Gastroesophageal sphincter (tissue), 4 donors: ENCODE results near the gene MMEL1. TPM values are rescaled to one million over a fixed set of nuclear protein-coding genes. Genes with fewer than 3 reads are reported as not detected.

Source experiments
- ATAC-seq: fragments of 150-250 bp; one replicate; pipeline ENCODE4 v1.9.1; 2016; ENCODE audit warnings: mild to moderate bottlenecking, moderate library complexity
- H3K27ac ChIP-seq, 4 donors: fragments of 200-600 bp; sonication (generic) in 3 of 4; 1 replicate in 3 of 4; 2 replicates in 1 of 4; pipeline ENCODE4 v1.5.1; 2016 to 2019
- H3K27me3 ChIP-seq: fragments of 200-600 bp; sonication (generic); one replicate; pipeline ENCODE4 v1.5.1; 2019
- H3K36me3 ChIP-seq, 2 donors: fragments of 200-600 bp; sonication (generic); one replicate each; pipeline ENCODE4 v1.5.1; 2019; ENCODE audit warnings: control low read depth in 1 of 2
- H3K4me1 ChIP-seq, 3 donors: fragments of 200-600 bp; sonication (generic); 1 replicate in 2 of 3; 2 replicates in 1 of 3; pipeline ENCODE4 v1.5.1; 2016 to 2019; ENCODE audit warnings: control low read depth in 2 of 3
- H3K4me3 ChIP-seq, 2 donors: fragments of 200-600 bp; sonication (generic); one replicate each; pipeline ENCODE4 v1.5.1; 2019; ENCODE audit warnings: mild to moderate bottlenecking in 1 of 2, moderate library complexity in 1 of 2
- H3K9me3 ChIP-seq, 3 donors: fragments of 200-600 bp; sonication (generic); one replicate each; pipeline ENCODE4 v1.5.1; 2017 to 2019; ENCODE audit warnings: control low read depth in 2 of 3
- CTCF ChIP-seq, 4 experiments: fragments of 200-600 bp in 2 of 4; fragments of 450-650 bp in 2 of 4; sonication (generic) in 1 of 4; IDR thresholded peaks; one replicate each; pipeline ENCODE4 v1.5.1; 2017 to 2019; ENCODE audit warnings: antibody characterized with exemption in 4 of 4, mild to moderate bottlenecking in 2 of 4, moderate library complexity in 2 of 4
- EP300 ChIP-seq: sonication (generic); formaldehyde crosslinking; IDR thresholded peaks from one replicate; pipeline ENCODE4 v1.6.1; 2017; ENCODE audit warnings: antibody characterized with exemption, mild to moderate bottlenecking
- POLR2A ChIP-seq, 2 donors: fragments of 450-650 bp; IDR thresholded peaks; one replicate each; pipeline ENCODE4 v1.6.1; 2017; ENCODE audit warnings: antibody characterized with exemption in 2 of 2, mild to moderate bottlenecking in 2 of 2, moderate library complexity in 1 of 2
- POLR2AphosphoS5 ChIP-seq: sonication (generic); formaldehyde crosslinking; IDR thresholded peaks from one replicate; pipeline ENCODE4 v1.6.1; 2017; ENCODE audit warnings: antibody characterized with exemption
- WGBS, 2 donors: methylation state at CpG; one replicate each; pipeline ENCODE4 v1.1.5; 2018; ENCODE audit warnings: low coverage in 1 of 2; 5-methylcytosine and 5-hydroxymethylcytosine counted together
- total RNA-seq, 4 donors: library from RNA; depleted of rRNA; stranded (reverse); fragments of >200 nt; gene quantifications; one replicate each; pipeline ENCODE4 v1.1.0, GENCODE V29; 2016

The MMEL1 gene
- total RNA-seq, 4 donors from 2014 or later, result 1.4 to 3.9 (median 2.1) TPM; not detected in 1

DNA sequence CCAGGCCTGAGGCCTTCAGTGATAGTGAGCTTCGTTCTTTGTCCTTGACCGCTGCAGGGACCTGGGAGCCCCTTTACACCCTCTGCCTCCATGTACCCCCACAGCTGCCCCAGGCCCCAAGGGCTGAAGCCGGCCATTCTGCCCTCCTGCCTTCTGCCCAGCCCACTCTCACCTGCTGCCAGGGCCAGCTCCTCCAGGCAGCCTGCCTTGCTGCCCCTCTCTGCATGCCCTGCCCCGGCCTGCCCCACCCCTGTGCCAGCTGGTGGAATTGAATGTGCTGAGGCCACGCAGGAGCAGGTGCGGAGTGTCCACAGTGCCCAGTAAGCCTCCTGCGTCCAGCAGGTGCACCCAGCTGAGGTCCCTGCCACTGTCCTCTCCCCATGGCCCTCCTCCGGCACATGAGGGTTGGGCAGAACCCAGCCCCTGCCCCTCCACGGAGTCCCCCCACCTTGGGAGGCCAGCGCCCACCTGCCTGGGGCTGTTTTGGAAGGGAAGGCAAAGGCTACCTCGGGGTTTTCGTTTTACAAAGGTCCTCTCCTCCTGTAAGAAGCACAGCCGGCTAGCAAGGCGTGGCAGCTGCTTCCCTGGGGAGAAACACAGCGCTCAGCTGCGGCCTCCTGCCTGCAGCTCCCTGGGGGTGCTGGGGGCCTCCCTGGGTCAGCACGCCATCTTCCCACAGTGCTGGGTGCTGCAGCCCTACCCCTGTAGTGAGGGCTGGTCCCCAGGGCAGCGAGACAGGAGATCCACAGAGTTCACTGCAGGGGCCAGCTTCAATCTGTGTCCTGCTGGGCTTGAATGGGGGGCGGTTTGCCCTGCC, 21.0 kb downstream of the MMEL1 start:
- ATAC-seq, result no peak
- Histone ChIP-seq H3K4me3 (no peak overlapping the region), H3K27me3 (peaks cover 67% of the 10 kb centered on the region), H3K27ac (no peak overlapping the region), H3K9me3 (peaks cover 0 to 40% (median 0%) of the 10 kb centered on the region in 3 donors), H3K4me1 (peaks cover 0 to 26% (median 0%) of the 10 kb centered on the region in 3 donors), H3K36me3 (no peaks in the 10 kb centered on the region)
- TF ChIP-seq POLR2A (IDR thresholded peaks at IDR 0.05) (no peak), POLR2AphosphoS5 (no peak)
- 68 to 87% methylated on average over 3 to 7 of the region's 19 CpGs for WGBS, 2 donors

GRCh38 chr1:2611031-2611501, 21.8 kb downstream of the MMEL1 start:
- Histone ChIP-seq H3K27ac (no peak overlapping the region), H3K4me3 (peak overlapping the region in 1 of 2 donors; percentile 28), H3K36me3 (no peaks in the 10 kb centered on the region), H3K9me3 (peaks cover 0 to 32% (median 0%) of the 10 kb centered on the region in 3 donors), H3K4me1 (peaks cover 0 to 27% (median 0%) of the 10 kb centered on the region in 3 donors), H3K27me3 (peaks cover 70% of the 10 kb centered on the region)
- no CpG with 5 or more reads among the region's 24 CpGs for whole genome bisulfite sequencing, 2 donors
- no peak for TF ChIP-seq POLR2A (IDR thresholded peaks at IDR 0.05)
- TF ChIP-seq CTCF (IDR thresholded peaks at IDR 0.05), result no peak
- ATAC-seq, result peak; percentile 29

DNA sequence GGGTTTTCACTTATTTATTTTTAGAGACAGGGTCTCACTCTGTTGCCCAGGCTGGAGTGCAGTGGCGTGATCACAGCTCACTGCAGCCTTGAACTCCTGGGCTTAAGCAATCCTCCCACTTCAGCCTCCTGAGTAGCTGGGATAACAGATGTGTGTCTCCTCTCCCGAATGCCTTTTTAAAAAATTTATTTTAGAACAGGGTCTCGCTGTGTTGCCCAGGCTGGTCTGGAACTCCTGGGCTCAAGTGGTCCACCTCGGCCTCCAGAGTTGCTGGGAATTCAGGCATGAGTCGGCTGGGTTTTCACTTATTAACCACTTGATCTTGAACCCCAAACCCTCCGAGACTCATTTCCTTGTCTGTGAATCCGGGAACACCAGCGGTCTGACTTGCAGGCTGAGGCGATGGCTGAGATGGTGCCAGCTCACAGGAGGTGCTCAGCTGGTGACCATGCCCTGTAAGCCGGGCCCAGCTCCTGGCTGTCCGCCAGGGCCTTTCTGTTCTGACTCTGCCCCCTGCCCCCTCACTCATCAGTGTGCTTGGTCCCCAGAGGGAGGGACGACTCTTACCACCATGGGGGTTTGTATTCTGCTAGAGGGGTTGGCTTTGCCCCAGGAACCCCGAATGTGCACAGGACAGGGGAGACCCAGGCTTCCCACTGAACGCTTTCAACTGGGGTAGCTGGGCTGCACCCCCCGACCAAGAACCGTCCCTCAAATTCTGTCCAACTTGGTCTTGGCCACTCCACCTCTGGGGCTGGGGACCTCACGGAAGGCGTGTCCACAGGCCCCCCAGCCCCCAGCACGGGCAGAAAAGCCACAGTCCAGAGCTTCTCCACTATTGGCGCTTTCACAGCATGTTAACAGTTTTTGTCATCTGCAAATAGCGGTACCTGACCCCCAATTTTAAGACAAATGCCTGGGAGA, 22.5 kb downstream of the MMEL1 start:
- TF ChIP-seq CTCF (IDR thresholded peaks at IDR 0.05), result no peak
- no peak for TF ChIP-seq POLR2AphosphoS5
- TF ChIP-seq EP300, result no peak
- TF ChIP-seq POLR2A (IDR thresholded peaks at IDR 0.05), result no peak
- H3K9me3 ChIP-seq, result peaks cover 0 to 24% (median 0%) of the 10 kb centered on the region in 3 donors
- H3K36me3 ChIP-seq, result no peaks in the 10 kb centered on the region
- H3K4me1 ChIP-seq, result peaks cover 0 to 27% (median 0%) of the 10 kb centered on the region in 3 donors
- H3K27me3 ChIP-seq, result peaks cover 78% of the 10 kb centered on the region
- no peak for ATAC-seq
- 60 to 70% methylated on average over 3 to 7 of the region's 21 CpGs for WGBS, 2 donors
- H3K4me3 ChIP-seq, result no peak overlapping the region
- no peak overlapping the region for H3K27ac ChIP-seq

DNA sequence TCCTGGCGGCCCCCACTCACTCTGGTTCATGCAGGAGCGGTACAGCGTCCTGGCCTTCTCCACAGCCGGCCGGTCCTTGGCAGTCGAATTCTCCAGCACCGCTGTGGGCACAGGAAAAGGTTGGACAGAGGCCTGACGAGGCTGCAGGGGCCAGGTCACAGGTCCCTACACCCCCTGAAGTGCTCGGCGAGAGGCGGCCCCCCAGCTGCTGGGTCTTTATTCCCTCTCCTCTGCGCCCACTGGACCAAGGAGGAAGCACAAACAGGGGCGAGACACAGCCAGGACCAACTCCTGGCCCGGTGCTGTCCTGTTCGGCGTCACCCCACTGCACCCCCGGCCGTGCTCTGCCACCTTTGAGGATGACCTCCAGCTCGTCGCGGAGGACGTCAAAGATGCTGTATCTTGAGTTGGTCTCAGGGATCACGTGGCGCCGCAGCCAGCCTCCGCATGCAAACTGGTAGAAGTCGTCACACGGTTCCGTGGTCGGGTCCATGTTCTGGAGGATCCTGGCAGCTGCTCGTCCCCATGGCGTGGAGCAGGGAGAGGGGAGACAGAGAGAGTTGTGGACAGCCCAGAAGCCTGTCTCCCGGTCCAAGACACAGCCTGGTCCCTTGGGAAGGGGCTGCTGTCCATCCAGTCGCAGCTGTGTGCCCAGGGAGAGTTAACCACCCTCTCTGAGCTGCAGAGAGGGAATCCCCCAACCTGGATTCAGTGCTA, 23.3 kb downstream of the MMEL1 start:
- Histone ChIP-seq H3K27me3 (peaks cover 78% of the 10 kb centered on the region), H3K4me3 (no peak overlapping the region), H3K9me3 (peaks cover 0 to 16% (median 0%) of the 10 kb centered on the region in 3 donors), H3K36me3 (no peaks in the 10 kb centered on the region), H3K4me1 (peaks cover 0 to 27% (median 0%) of the 10 kb centered on the region in 3 donors), H3K27ac (no peak overlapping the region)
- no peak for ATAC-seq
- no CpG with 5 or more reads among the region's 34 CpGs for WGBS, 2 donors
- no peak for TF ChIP-seq POLR2AphosphoS5
- no peak for TF ChIP-seq EP300
- no peak for TF ChIP-seq CTCF (IDR thresholded peaks at IDR 0.05)
- TF ChIP-seq POLR2A (IDR thresholded peaks at IDR 0.05), result no peak
